Gastroesophageal sphincter (tissue), 3 donors: ENCODE data around the gene ASB6.

Experiments used
- CTCF ChIP-seq, 4 experiments: fragments of 200-600 bp in 2 of 4; fragments of 450-650 bp in 2 of 4; sonication (generic) in 1 of 4; IDR thresholded peaks; one replicate each; pipeline ENCODE4 v1.5.1; 2017 to 2019; ENCODE audit warnings: antibody characterized with exemption in 4 of 4, mild to moderate bottlenecking in 2 of 4, moderate library complexity in 2 of 4
- EP300 ChIP-seq: sonication (generic); formaldehyde crosslinking; IDR thresholded peaks from one replicate; pipeline ENCODE4 v1.6.1; 2017; ENCODE audit warnings: antibody characterized with exemption, mild to moderate bottlenecking
- POLR2A ChIP-seq, 2 donors: fragments of 450-650 bp; IDR thresholded peaks; one replicate each; pipeline ENCODE4 v1.6.1; 2017; ENCODE audit warnings: antibody characterized with exemption in 2 of 2, mild to moderate bottlenecking in 2 of 2, moderate library complexity in 1 of 2
- POLR2AphosphoS5 ChIP-seq: sonication (generic); formaldehyde crosslinking; IDR thresholded peaks from one replicate; pipeline ENCODE4 v1.6.1; 2017; ENCODE audit warnings: antibody characterized with exemption

- TF ChIP-seq CTCF (IDR thresholded peaks at IDR 0.05), result no peak
- TF ChIP-seq EP300, result no peak
- no peak for TF ChIP-seq POLR2A (IDR thresholded peaks at IDR 0.05)
- TF ChIP-seq POLR2AphosphoS5, result no peak
Observed at GRCh38 chr9:129591916-129592315, 50.0 kb downstream of the ASB6 start.
